Prostate gland (tissue), 2 donors: Measurements from ENCODE around the gene MRPL1. TPM values are rescaled to one million over a fixed set of nuclear protein-coding genes. Genes with fewer than 3 reads are reported as not detected.
"Not testable (repeated sequence)": the region's sequence is repeated elsewhere in the genome, so short reads cannot be mapped to it uniquely, and the experiment has no call there.

Experiments used
- DNase-seq: peaks from one replicate; pipeline ENCODE4 v3.0.0-alpha.2; 2019; ENCODE audit warnings: low spot score
- H3K27ac ChIP-seq, 2 donors: fragments of 200-600 bp; sonication (generic); 2 replicates each; pipeline ENCODE4 v1.5.1; 2017 to 2019
- H3K27me3 ChIP-seq: fragments of 200-600 bp; sonication (generic); replicated peaks from 2 replicates; pipeline ENCODE4 v1.5.1; 2019; ENCODE audit not compliant: insufficient read depth
- H3K36me3 ChIP-seq, 2 donors: fragments of 200-600 bp; sonication (generic); 1 replicate in 1 of 2; 2 replicates in 1 of 2; pipeline versions ENCODE4 v1.5.1 to v1.8.1; 2017 to 2019
- H3K4me1 ChIP-seq: fragments of 200-600 bp; sonication (generic); replicated peaks from 2 replicates; pipeline ENCODE4 v1.5.1; 2019
- H3K4me3 ChIP-seq, 2 donors: fragments of 200-600 bp; sonication (generic); 2 replicates each; pipeline ENCODE4 v1.5.1; 2017 to 2019
- H3K9me3 ChIP-seq: fragments of 200-600 bp; sonication (generic); 2 replicates; pipeline ENCODE4 v1.5.1; 2017
- CTCF ChIP-seq, 4 experiments: fragments of 200-600 bp in 2 of 4; fragments of 450-650 bp in 2 of 4; sonication (generic) in 2 of 4; IDR thresholded peaks; 1 replicate in 3 of 4; 2 replicates in 1 of 4; pipeline ENCODE4 v1.5.1; 2016 to 2019; ENCODE audit warnings: antibody characterized with exemption in 4 of 4, mild to moderate bottlenecking in 2 of 4, moderate library complexity in 2 of 4
- POLR2A ChIP-seq: fragments of 450-650 bp; IDR thresholded peaks from one replicate; pipeline ENCODE4 v1.6.1; 2016; ENCODE audit warnings: antibody characterized with exemption, mild to moderate bottlenecking
- POLR2AphosphoS5 ChIP-seq: sonication (generic); formaldehyde crosslinking; IDR thresholded peaks from one replicate; pipeline ENCODE4 v1.6.1; 2017; ENCODE audit warnings: antibody characterized with exemption
- WGBS: methylation state at CpG from one replicate; pipeline ENCODE4 v1.1.5; 2018; 5-methylcytosine and 5-hydroxymethylcytosine counted together
- intact Hi-C: fragments of 100-400 bp; cut with DNase I; formaldehyde crosslinking; loops from one replicate; pipeline ENCODE4 v1.14.2; 2022
- total RNA-seq, 2 donors: library from RNA; depleted of rRNA; stranded (reverse); fragments of >200 nt; gene quantifications; one replicate each; pipeline ENCODE4 v1.1.0, GENCODE V29; 2016

MRPL1 gene
- total RNA-seq, 2 donors from 2014 or later, result 9.1 to 21.4 TPM

GRCh38 chr4:77963004-77963403 is 100.4 kb downstream of the MRPL1 start:
- Histone ChIP-seq H3K4me3 (no peak overlapping the region), H3K9me3 (no peaks in the 10 kb centered on the region), H3K27me3 (no peaks in the 10 kb centered on the region), H3K36me3 (no peaks in the 10 kb centered on the region), H3K4me1 (no peaks in the 10 kb centered on the region), H3K27ac (no peak overlapping the region)
- no peak for DNase-seq
- intact Hi-C loops, result no loop called here
- no peak for TF ChIP-seq POLR2A
- no peak for TF ChIP-seq POLR2AphosphoS5
- no peak for TF ChIP-seq CTCF (IDR thresholded peaks at IDR 0.05)
- WGBS, result 91% methylated on average over 2 of the region's 2 CpGs

GRCh38 chr4:77973657-77974056 is 111.0 kb downstream of the MRPL1 start:
- H3K27me3 ChIP-seq, H3K9me3 ChIP-seq, intact Hi-C loops, H3K27ac ChIP-seq, H3K4me3 ChIP-seq, DNase-seq, H3K4me1 ChIP-seq, H3K36me3 ChIP-seq: not testable (repeated sequence)
- WGBS, result 95% methylated on average over 1 of the region's 1 CpG

- H3K4me1 ChIP-seq, H3K27me3 ChIP-seq, DNase-seq, intact Hi-C loops, H3K4me3 ChIP-seq, H3K27ac ChIP-seq, H3K9me3 ChIP-seq, H3K36me3 ChIP-seq: not testable (repeated sequence)
- WGBS, result 87% methylated on average over 6 of the region's 6 CpGs
These were observed 120.4 kb downstream of the MRPL1 start for GRCh38 chr4:77982900-77983540.

GRCh38 chr4:77983612-77984311 is 121.1 kb downstream of the MRPL1 start:
- H3K27me3 ChIP-seq, intact Hi-C loops, DNase-seq, H3K27ac ChIP-seq, H3K9me3 ChIP-seq, H3K4me1 ChIP-seq, H3K4me3 ChIP-seq, H3K36me3 ChIP-seq: not testable (repeated sequence)
- 95% methylated on average over 22 of the region's 44 CpGs for WGBS

GRCh38 chr4:77989968-77990367 is 127.3 kb downstream of the MRPL1 start:
- H3K27ac ChIP-seq, result no peak overlapping the region

GRCh38 chr4:77990456-77990855 is 127.8 kb downstream of the MRPL1 start:
- H3K27ac ChIP-seq, result no peak overlapping the region
- H3K9me3 ChIP-seq, result no peaks in the 10 kb centered on the region
- DNase-seq, result no peak
- H3K4me3 ChIP-seq, result no peak overlapping the region
- H3K36me3 ChIP-seq, result no peaks in the 10 kb centered on the region
- TF ChIP-seq CTCF (IDR thresholded peaks at IDR 0.05), result no peak
- TF ChIP-seq POLR2AphosphoS5, result no peak
- no peak for TF ChIP-seq POLR2A
- H3K4me1 ChIP-seq, result no peaks in the 10 kb centered on the region
- H3K27me3 ChIP-seq, result no peaks in the 10 kb centered on the region
- intact Hi-C loops, result no loop called here

More at GRCh38 chr4:77989968-77990367, 127.3 kb downstream of the MRPL1 start:
- TF ChIP-seq POLR2A (no peak), CTCF (IDR thresholded peaks at IDR 0.05) (no peak), POLR2AphosphoS5 (no peak)
- DNase-seq, result no peak
- intact Hi-C loops, result no loop called here
- H3K4me1 ChIP-seq, result no peaks in the 10 kb centered on the region
- H3K36me3 ChIP-seq, result no peaks in the 10 kb centered on the region
- no peak overlapping the region for H3K4me3 ChIP-seq
- no peaks in the 10 kb centered on the region for H3K27me3 ChIP-seq
- no peaks in the 10 kb centered on the region for H3K9me3 ChIP-seq
